Ishikawa (cell line): ENCODE data around the gene RCE1.

Source experiments
- CEBPB ChIP-seq: IDR thresholded peaks from 2 replicates; pipeline ENCODE4 v1.6.1; 2012
- CREB1 ChIP-seq: IDR thresholded peaks from 2 replicates; pipeline ENCODE4 v1.6.1; 2012; ENCODE audit warnings: low read depth
- EGR1 ChIP-seq: IDR thresholded peaks from 2 replicates; pipeline ENCODE4 v1.6.1; 2012
- EP300 ChIP-seq: IDR thresholded peaks from 2 replicates; pipeline ENCODE4 v1.6.1; 2012; ENCODE audit warnings: borderline replicate concordance
- FOXM1 ChIP-seq: IDR thresholded peaks from 2 replicates; pipeline ENCODE4 v1.6.1; 2012; ENCODE audit warnings: low read depth, borderline replicate concordance
- MAX ChIP-seq: IDR thresholded peaks from 2 replicates; pipeline ENCODE4 v1.6.1; 2012
- NFIC ChIP-seq: IDR thresholded peaks from 2 replicates; pipeline ENCODE4 v1.6.1; 2012
- RAD21 ChIP-seq: IDR thresholded peaks from 2 replicates; pipeline ENCODE4 v1.6.1; 2012; ENCODE audit warnings: low read depth
- TAF1 ChIP-seq: IDR thresholded peaks from 2 replicates; pipeline ENCODE4 v1.6.1; 2012; ENCODE audit warnings: low read depth, mild to moderate bottlenecking
- TCF12 ChIP-seq: IDR thresholded peaks from 2 replicates; pipeline ENCODE4 v1.6.1; 2012; ENCODE audit warnings: low read depth
- TEAD4 ChIP-seq: IDR thresholded peaks from 2 replicates; pipeline ENCODE4 v1.6.1; 2012
- USF1 ChIP-seq: IDR thresholded peaks from 2 replicates; pipeline ENCODE4 v1.6.1; 2012
- YY1 ChIP-seq: IDR thresholded peaks from 2 replicates; pipeline ENCODE4 v1.6.1; 2012; ENCODE audit warnings: low read depth
- ZBTB7A ChIP-seq: IDR thresholded peaks from 2 replicates; pipeline ENCODE4 v1.6.1; 2012; ENCODE audit warnings: low read depth
- TF ChIP-seq, protein P1 (sequence below): IDR thresholded peaks from 2 replicates; pipeline ENCODE4 v1.6.1; 2012; ENCODE audit warnings: low read depth, mild to moderate bottlenecking

RCE1 gene

DNA sequence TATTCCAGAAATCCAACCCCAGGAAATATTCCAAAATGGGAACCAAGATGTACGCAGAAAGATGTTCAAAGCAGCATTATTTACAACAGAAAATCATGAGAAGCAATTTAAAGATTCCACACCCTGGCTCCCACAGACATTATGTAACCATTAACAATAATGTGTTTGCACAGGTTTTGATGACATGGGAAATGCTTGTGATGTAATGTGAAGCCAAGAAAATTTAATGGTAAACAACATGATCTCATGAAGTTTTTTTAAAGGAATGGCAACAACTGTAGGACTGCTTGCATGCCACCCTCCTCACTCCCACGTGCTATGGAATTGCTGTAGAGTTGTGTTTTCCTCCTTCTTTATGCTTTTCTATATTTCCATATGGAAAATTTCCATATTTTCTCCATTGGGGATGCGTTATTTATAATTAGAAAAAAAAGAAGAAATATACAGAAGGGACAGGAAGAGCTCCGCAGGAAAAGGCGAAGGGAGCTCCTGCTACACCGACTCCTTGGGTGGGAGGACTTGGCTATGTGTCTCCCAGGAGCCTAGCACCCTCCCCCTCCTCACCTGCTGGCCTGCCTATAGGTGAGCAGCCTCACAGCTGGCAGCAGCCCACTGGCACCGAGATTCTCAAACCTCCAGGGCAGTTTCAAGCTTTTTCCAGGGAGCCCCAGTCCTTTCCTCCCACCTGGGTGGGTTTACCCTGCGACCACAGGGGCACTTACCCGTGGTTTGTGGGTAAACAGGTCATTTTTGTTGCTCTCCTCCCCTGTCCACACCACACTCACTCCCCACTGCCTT lies 34.5 kb downstream of the RCE1 start:
- TF ChIP-seq CEBPB = no peak

DNA sequence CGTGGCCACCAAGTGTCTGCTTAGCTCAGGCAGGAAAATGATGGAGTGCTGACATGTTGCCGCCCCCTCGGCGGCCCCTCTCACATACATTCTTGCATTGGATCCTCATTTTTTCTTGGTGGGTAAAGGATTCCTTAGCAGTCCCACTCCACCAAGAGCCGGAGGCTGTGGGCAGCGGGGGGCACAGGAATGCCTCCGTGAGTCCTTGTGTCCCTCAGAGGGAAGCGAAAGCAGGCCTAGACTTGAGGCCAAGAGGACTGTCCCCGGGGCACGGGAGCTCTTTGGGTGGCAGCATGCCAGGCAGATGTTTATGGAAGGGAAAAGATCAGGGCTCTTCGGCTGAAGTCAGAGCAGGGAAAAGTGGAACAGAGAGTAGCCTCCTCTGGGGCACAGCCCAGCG lies 35.2 kb downstream of the RCE1 start:
- no peak for TF ChIP-seq CREB1
- no peak for TF ChIP-seq EGR1
- TF ChIP-seq FOXM1 = no peak
- TF ChIP-seq ZBTB7A = no peak
- TF ChIP-seq CEBPB = no peak
- TF ChIP-seq EP300 = no peak
- TF ChIP-seq TEAD4 = no peak
- TF ChIP-seq YY1 = no peak
- no peak for TF ChIP-seq USF1
- no peak for TF ChIP-seq TCF12
- no peak for TF ChIP-seq TAF1
- TF ChIP-seq MAX = no peak
- no peak for TF ChIP-seq RAD21

DNA sequence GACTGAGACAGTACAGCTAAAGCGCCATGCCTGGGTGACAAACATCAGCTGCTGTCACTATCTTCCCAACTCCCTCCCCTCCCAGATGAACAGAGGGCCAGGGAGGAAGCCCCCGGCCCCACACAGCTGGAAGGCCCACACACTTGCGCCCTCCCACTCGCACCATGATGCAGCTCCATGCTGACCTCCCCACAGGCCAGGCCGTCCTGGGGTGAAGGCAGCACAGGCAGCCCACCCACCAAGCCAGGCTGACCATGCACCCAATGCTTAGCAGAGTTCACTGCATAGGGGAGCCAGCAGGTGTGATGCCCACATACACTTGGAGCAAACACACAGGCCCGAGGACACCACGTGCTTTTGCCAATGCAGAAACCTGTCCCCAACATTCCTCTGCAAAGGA lies 35.8 kb downstream of the RCE1 start:
- TF ChIP-seq CEBPB = no peak
- TF ChIP-seq TCF12 = no peak
- TF ChIP-seq EGR1 = no peak
- no peak for TF ChIP-seq YY1
- TF ChIP-seq NFIC = no peak
- no peak for TF ChIP-seq RAD21
- no peak for TF ChIP-seq MAX
- no peak for TF ChIP-seq TAF1
- TF ChIP-seq, protein P1, sequence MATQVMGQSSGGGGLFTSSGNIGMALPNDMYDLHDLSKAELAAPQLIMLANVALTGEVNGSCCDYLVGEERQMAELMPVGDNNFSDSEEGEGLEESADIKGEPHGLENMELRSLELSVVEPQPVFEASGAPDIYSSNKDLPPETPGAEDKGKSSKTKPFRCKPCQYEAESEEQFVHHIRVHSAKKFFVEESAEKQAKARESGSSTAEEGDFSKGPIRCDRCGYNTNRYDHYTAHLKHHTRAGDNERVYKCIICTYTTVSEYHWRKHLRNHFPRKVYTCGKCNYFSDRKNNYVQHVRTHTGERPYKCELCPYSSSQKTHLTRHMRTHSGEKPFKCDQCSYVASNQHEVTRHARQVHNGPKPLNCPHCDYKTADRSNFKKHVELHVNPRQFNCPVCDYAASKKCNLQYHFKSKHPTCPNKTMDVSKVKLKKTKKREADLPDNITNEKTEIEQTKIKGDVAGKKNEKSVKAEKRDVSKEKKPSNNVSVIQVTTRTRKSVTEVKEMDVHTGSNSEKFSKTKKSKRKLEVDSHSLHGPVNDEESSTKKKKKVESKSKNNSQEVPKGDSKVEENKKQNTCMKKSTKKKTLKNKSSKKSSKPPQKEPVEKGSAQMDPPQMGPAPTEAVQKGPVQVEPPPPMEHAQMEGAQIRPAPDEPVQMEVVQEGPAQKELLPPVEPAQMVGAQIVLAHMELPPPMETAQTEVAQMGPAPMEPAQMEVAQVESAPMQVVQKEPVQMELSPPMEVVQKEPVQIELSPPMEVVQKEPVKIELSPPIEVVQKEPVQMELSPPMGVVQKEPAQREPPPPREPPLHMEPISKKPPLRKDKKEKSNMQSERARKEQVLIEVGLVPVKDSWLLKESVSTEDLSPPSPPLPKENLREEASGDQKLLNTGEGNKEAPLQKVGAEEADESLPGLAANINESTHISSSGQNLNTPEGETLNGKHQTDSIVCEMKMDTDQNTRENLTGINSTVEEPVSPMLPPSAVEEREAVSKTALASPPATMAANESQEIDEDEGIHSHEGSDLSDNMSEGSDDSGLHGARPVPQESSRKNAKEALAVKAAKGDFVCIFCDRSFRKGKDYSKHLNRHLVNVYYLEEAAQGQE = no peak
- no peak for TF ChIP-seq CREB1
- TF ChIP-seq TEAD4 = no peak

- TF ChIP-seq FOXM1 (no peak), TAF1 (no peak), ZBTB7A (no peak), CREB1 (no peak), RAD21 (no peak), EP300 (no peak), MAX (no peak), USF1 (no peak), NFIC (no peak), TCF12 (no peak), TEAD4 (no peak), YY1 (no peak), CEBPB (no peak)
- TF ChIP-seq, protein P1 = no peak
Measured at GRCh38 chr11:66879583-66879982, 36.3 kb downstream of the RCE1 start.

GRCh38 chr11:66879999-66880398 lies 36.8 kb downstream of the RCE1 start:
- TF ChIP-seq NFIC (no peak), YY1 (no peak), RAD21 (no peak), CEBPB (no peak), TCF12 (no peak), CREB1 (no peak), TEAD4 (no peak), MAX (no peak), ZBTB7A (no peak), TAF1 (no peak), EGR1 (no peak), EP300 (no peak)
- TF ChIP-seq, protein P1 = no peak
